Measurements from ENCODE around the gene CPEB4. TPM values are rescaled to one million over a fixed set of nuclear protein-coding genes. Genes with fewer than 3 reads are reported as not detected.

Gene CPEB4
- total and polyA plus RNA-seq, 9 of the 15 experiments (the other 6 are each of a cell fraction or from before 2014, with no cell fraction given), result 7.4 to 21.3 (median 12.4) TPM

DNA sequence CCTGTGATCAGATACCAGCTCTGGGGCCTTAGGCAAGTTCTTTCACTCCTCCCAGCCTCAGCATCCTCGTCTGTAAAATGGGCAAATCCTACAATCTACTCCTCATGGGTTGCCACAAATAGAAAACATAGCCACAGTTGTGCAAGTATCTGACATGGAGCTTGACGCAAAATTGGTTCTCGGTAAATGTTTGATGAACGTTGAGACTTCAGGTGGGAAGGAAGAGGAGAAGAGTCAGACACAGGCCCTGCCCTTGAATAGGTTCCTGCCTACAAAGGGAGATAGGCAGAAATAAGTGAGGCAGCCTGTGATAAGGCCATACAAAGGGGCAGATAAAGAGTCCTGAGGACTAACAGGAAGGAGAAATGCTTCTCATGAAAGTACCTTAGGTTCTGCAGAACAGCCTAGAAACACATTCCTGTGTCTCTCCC is 26.1 kb upstream of the CPEB4 start (continued):
- TF ChIP-seq ZNF561 (CRISPR knock-in tag; conservative IDR thresholded peaks at IDR 0.05) (no peak), CAMTA2 (CRISPR knock-in tag; conservative IDR thresholded peaks at IDR 0.05) (no peak), CEBPG (CRISPR knock-in tag; IDR thresholded peaks at IDR 0.05) (peak; percentile 15; the same call in 1 of the 2 replicates), CEBPG (tag; conservative IDR thresholded peaks at IDR 0.05 in 1 of 2, IDR thresholded peaks at IDR 0.05 in 1 of 2) (no peak), MYNN (IDR thresholded peaks at IDR 0.05) (0 out of 2 replicates have a peak, but pooled peaks have one; percentile 45), MYNN (CRISPR knock-in tag; IDR thresholded peaks at IDR 0.05) (no peak), ZBTB34 (CRISPR knock-in tag; IDR thresholded peaks at IDR 0.05) (no peak), GATAD2B (IDR thresholded peaks at IDR 0.05; ENCODE audit: borderline replicate concordance) (no peak), TAF15 (IDR thresholded peaks at IDR 0.05; ENCODE audit: low read depth, low read length) (no peak), FOXA3 (CRISPR knock-in tag; conservative IDR thresholded peaks at IDR 0.05 in 1 of 2, IDR thresholded peaks at IDR 0.05 in 1 of 2) (no peak), ZNF696 (CRISPR knock-in tag; conservative IDR thresholded peaks at IDR 0.05) (no peak), POLR2AphosphoS5 (IDR thresholded peaks at IDR 0.05; ENCODE audit: control insufficient read depth, insufficient read depth, low read depth, low read length) (peak; percentile 45; the same call in 1 of the 2 replicates), ETS2 (tag; IDR thresholded peaks at IDR 0.05; ENCODE audit: borderline replicate concordance, poor library complexity, severe bottlenecking) (no peak), PTBP1 (IDR thresholded peaks at IDR 0.05; ENCODE audit: low read depth, low read length) (peak; percentile 96), ZNF592 (IDR thresholded peaks at IDR 0.05) (0 out of 2 replicates have a peak, but pooled peaks have one; percentile 51), PHTF2 (CRISPR knock-in tag; IDR thresholded peaks at IDR 0.05) (no peak), JUND (IDR thresholded peaks at IDR 0.05; ENCODE audit: borderline replicate concordance, low read depth, low read length) (peak; percentile 17; the same call in 1 of the 2 replicates), JUND (tag; IDR thresholded peaks at IDR 0.05; ENCODE audit: borderline replicate concordance, low read depth, low read length) (peak; percentile 69; the same call in 1 of the 3 replicates), RFX1 (IDR thresholded peaks at IDR 0.05) (no peak), MCM3 (IDR thresholded peaks at IDR 0.05) (no peak), YBX1 (IDR thresholded peaks at IDR 0.05) (no peak), ZNF347 (CRISPR knock-in tag; IDR thresholded peaks at IDR 0.05; ENCODE audit: low read depth) (no peak), MTA3 (IDR thresholded peaks at IDR 0.05; ENCODE audit: borderline replicate concordance) (peak; percentile 14; the same call in 1 of the 2 replicates), ZNF436 (CRISPR knock-in tag; IDR thresholded peaks at IDR 0.05) (no peak)
- TF ChIP-seq, protein P1, sequence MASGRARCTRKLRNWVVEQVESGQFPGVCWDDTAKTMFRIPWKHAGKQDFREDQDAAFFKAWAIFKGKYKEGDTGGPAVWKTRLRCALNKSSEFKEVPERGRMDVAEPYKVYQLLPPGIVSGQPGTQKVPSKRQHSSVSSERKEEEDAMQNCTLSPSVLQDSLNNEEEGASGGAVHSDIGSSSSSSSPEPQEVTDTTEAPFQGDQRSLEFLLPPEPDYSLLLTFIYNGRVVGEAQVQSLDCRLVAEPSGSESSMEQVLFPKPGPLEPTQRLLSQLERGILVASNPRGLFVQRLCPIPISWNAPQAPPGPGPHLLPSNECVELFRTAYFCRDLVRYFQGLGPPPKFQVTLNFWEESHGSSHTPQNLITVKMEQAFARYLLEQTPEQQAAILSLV (tag; IDR thresholded peaks at IDR 0.05), result no peak
